ENCODE measurements around the gene CHST12. TPM values are rescaled to one million over a fixed set of nuclear protein-coding genes. Genes with fewer than 3 reads are reported as not detected.

Gene CHST12
- total and polyA plus RNA-seq, 4 donors: 14.7 to 30.9 (median 16.8) TPM

DNA sequence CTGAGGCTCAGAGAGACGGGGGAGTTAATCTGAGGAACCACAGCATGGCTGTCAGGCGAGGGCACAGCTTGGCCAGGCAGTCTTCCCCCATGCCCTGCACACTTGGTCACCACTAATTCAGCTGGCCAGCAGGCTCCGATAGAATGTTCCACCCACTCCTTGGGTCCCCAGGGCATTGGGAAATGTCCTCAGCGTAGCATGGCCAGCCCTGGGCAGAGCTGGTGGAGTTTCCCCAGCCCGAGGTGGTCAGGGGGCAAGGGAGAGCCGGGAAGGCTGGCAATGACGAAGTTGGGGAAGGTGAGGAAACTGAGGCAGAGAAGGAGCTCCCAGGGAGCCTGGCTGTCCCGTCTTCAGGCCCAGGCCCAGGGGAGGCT, 84.8 kb downstream of the CHST12 start:
- Histone ChIP-seq H3K4me1 (ENCODE audit: control insufficient read depth in 5 of 5, insufficient read depth in 5 of 5, low read length in 5 of 5) (peaks cover 0 to 27% (median 13%) of the 10 kb centered on the region in 5 donors), H3K36me3 (ENCODE audit: control insufficient read depth in 4 of 4, insufficient read depth in 4 of 4, low read length in 4 of 4) (no peaks in the 10 kb centered on the region), H3K9me3 (ENCODE audit: control insufficient read depth in 4 of 4, insufficient read depth in 3 of 4, low read length in 3 of 4) (peaks cover 0 to 3% (median 0%) of the 10 kb centered on the region in 4 donors), H3K27me3 (ENCODE audit: control insufficient read depth in 3 of 3, insufficient read depth in 3 of 3, low read length in 2 of 3) (no peaks in the 10 kb centered on the region), H3K4me3 (no peak overlapping the region), H3K9ac (ENCODE audit: insufficient read depth in 1 of 2, low read length in 2 of 2) (no peak overlapping the region), H3K27ac (ENCODE audit: low read depth in 1 of 2, low read length in 1 of 2) (peak overlapping the region in 1 of 2 donors; percentile 8)
- ATAC-seq (ENCODE audit: insufficient read depth, low FRiP score): no peak
- TF ChIP-seq, protein P1, sequence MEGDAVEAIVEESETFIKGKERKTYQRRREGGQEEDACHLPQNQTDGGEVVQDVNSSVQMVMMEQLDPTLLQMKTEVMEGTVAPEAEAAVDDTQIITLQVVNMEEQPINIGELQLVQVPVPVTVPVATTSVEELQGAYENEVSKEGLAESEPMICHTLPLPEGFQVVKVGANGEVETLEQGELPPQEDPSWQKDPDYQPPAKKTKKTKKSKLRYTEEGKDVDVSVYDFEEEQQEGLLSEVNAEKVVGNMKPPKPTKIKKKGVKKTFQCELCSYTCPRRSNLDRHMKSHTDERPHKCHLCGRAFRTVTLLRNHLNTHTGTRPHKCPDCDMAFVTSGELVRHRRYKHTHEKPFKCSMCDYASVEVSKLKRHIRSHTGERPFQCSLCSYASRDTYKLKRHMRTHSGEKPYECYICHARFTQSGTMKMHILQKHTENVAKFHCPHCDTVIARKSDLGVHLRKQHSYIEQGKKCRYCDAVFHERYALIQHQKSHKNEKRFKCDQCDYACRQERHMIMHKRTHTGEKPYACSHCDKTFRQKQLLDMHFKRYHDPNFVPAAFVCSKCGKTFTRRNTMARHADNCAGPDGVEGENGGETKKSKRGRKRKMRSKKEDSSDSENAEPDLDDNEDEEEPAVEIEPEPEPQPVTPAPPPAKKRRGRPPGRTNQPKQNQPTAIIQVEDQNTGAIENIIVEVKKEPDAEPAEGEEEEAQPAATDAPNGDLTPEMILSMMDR (IDR thresholded peaks at IDR 0.05; ENCODE audit: control extremely low read depth, extremely low read depth): no peak
- no peak for DNase-seq
- 68 to 87% methylated on average over 8 of the region's 8 CpGs for WGBS, 2 donors

DNA sequence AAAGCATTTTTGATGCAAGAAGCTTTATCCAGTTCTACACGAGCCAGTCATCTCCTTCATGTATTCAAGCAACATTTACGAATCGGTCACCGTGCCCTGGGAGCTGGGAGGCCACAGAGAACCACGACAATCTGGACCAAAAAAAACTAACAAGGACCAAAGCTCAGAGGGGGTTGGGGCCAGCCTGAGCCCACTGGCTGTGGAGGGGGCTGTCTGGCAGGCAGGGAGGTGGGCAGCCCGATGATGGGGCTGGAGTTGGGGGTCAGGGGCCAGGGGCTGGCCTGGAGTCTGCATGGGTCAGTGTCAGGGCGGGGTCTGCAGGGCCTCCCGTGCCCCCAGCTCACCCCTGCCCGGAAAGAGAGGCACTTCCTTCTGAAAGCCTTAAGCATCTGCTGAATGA, 85.3 kb downstream of the CHST12 start:
- Histone ChIP-seq H3K27ac (ENCODE audit: low read depth in 1 of 2, low read length in 1 of 2) (peak overlapping the region in 1 of 2 donors; percentile 8), H3K9ac (ENCODE audit: insufficient read depth in 1 of 2, low read length in 2 of 2) (no peak overlapping the region), H3K4me1 (ENCODE audit: control insufficient read depth in 5 of 5, insufficient read depth in 5 of 5, low read length in 5 of 5) (peaks cover 0 to 31% (median 17%) of the 10 kb centered on the region in 5 donors), H3K36me3 (ENCODE audit: control insufficient read depth in 4 of 4, insufficient read depth in 4 of 4, low read length in 4 of 4) (no peaks in the 10 kb centered on the region), H3K27me3 (ENCODE audit: control insufficient read depth in 3 of 3, insufficient read depth in 3 of 3, low read length in 2 of 3) (no peaks in the 10 kb centered on the region), H3K4me3 (no peak overlapping the region), H3K9me3 (ENCODE audit: control insufficient read depth in 4 of 4, insufficient read depth in 3 of 4, low read length in 3 of 4) (no peaks in the 10 kb centered on the region)
- TF ChIP-seq, protein P1 (IDR thresholded peaks at IDR 0.05; ENCODE audit: control extremely low read depth, extremely low read depth): no peak
- ATAC-seq (ENCODE audit: insufficient read depth, low FRiP score) (no peak), DNase-seq (no peak)
- WGBS, 2 donors: 26 to 37% methylated on average over 9 of the region's 9 CpGs

DNA sequence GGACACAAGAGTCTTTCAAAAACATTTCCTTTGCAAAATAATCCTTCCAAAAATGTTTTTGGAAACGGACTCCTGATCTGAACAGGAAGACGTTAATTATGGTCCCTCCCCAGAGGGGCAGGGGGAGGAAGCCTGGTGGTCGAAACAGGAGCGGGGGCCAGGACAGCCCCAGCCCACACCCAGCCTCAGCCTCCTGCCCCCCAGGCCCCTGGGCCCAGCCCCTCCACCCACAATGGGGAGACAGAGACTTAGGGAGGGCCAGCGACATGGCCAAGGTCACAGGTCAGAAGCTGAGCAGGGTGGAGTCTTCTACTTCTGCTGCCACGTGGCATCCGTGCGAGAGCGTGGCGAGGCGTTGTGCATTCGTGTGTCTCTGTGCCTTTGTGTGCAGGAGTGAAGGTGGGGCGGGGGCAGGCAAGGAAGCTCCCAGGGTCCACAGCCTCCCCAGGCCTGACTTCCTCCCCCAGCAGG, 86.8 kb downstream of the CHST12 start:
- H3K27me3 ChIP-seq (ENCODE audit: control insufficient read depth in 3 of 3, insufficient read depth in 3 of 3, low read length in 2 of 3): no peaks in the 10 kb centered on the region
- ATAC-seq (ENCODE audit: insufficient read depth, low FRiP score) (no peak), DNase-seq (peak in 1 of 3 donors; percentile 44)
- no peaks in the 10 kb centered on the region for H3K9me3 ChIP-seq (ENCODE audit: control insufficient read depth in 4 of 4, insufficient read depth in 3 of 4, low read length in 3 of 4)
- H3K4me3 ChIP-seq: no peak overlapping the region
- no peaks in the 10 kb centered on the region for H3K36me3 ChIP-seq (ENCODE audit: control insufficient read depth in 4 of 4, insufficient read depth in 4 of 4, low read length in 4 of 4)
- WGBS, 2 donors: 56 to 61% methylated on average over 13 of the region's 13 CpGs
- no peak overlapping the region for H3K27ac ChIP-seq (ENCODE audit: low read depth in 1 of 2, low read length in 1 of 2)
- H3K4me1 ChIP-seq (ENCODE audit: control insufficient read depth in 5 of 5, insufficient read depth in 5 of 5, low read length in 5 of 5): peaks cover 0 to 34% (median 22%) of the 10 kb centered on the region in 5 donors
- no peak overlapping the region for H3K9ac ChIP-seq (ENCODE audit: insufficient read depth in 1 of 2, low read length in 2 of 2)
- TF ChIP-seq, protein P1 (IDR thresholded peaks at IDR 0.05; ENCODE audit: control extremely low read depth, extremely low read depth): no peak

DNA sequence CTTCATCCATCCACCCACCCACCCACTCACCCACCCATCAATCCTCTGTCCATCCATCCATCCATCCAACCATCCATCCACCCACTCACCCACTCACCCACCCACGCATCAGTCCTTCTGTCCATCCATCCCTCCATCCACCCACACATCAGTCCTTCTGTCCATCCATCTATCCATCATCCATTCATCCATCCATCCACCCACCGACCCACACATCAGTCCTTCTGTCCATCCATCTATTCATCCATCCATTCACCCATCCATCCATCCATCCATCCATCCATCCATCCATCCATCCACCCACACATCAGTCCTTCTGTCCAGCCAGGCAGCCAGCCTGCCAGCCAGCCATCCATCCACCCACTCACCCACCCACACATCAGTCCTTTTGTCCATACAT, 88.6 kb downstream of the CHST12 start:
- H3K36me3 ChIP-seq (ENCODE audit: control insufficient read depth in 4 of 4, insufficient read depth in 4 of 4, low read length in 4 of 4): no peaks in the 10 kb centered on the region
- TF ChIP-seq, protein P1 (IDR thresholded peaks at IDR 0.05; ENCODE audit: control extremely low read depth, extremely low read depth): no peak
- no peak overlapping the region for H3K27ac ChIP-seq (ENCODE audit: low read depth in 1 of 2, low read length in 1 of 2)
- H3K27me3 ChIP-seq (ENCODE audit: control insufficient read depth in 3 of 3, insufficient read depth in 3 of 3, low read length in 2 of 3): no peaks in the 10 kb centered on the region
- H3K9me3 ChIP-seq (ENCODE audit: control insufficient read depth in 4 of 4, insufficient read depth in 3 of 4, low read length in 3 of 4): no peaks in the 10 kb centered on the region
- peaks cover 0 to 34% (median 27%) of the 10 kb centered on the region in 5 donors for H3K4me1 ChIP-seq (ENCODE audit: control insufficient read depth in 5 of 5, insufficient read depth in 5 of 5, low read length in 5 of 5)
- DNase-seq: no peak
- WGBS, 2 donors: 99 to 100% methylated on average over 2 of the region's 2 CpGs
- no peak for ATAC-seq (ENCODE audit: insufficient read depth, low FRiP score)
- no peak overlapping the region for H3K4me3 ChIP-seq
- no peak overlapping the region for H3K9ac ChIP-seq (ENCODE audit: insufficient read depth in 1 of 2, low read length in 2 of 2)
